HG02571 (cell line): Measurements from ENCODE around the gene REEP6.
"Not testable (repeated sequence)": the region's sequence is repeated elsewhere in the genome, so short reads cannot be mapped to it uniquely, and the experiment has no call there.

Experiments used
- ATAC-seq: cut with Tn5 transposase; IDR thresholded peaks from one replicate; pipeline ENCODE4 v1.9.1; 2021; ENCODE audit warnings: mild to moderate bottlenecking, moderate library complexity; ENCODE audit not compliant: unreplicated experiment

Gene REEP6

DNA sequence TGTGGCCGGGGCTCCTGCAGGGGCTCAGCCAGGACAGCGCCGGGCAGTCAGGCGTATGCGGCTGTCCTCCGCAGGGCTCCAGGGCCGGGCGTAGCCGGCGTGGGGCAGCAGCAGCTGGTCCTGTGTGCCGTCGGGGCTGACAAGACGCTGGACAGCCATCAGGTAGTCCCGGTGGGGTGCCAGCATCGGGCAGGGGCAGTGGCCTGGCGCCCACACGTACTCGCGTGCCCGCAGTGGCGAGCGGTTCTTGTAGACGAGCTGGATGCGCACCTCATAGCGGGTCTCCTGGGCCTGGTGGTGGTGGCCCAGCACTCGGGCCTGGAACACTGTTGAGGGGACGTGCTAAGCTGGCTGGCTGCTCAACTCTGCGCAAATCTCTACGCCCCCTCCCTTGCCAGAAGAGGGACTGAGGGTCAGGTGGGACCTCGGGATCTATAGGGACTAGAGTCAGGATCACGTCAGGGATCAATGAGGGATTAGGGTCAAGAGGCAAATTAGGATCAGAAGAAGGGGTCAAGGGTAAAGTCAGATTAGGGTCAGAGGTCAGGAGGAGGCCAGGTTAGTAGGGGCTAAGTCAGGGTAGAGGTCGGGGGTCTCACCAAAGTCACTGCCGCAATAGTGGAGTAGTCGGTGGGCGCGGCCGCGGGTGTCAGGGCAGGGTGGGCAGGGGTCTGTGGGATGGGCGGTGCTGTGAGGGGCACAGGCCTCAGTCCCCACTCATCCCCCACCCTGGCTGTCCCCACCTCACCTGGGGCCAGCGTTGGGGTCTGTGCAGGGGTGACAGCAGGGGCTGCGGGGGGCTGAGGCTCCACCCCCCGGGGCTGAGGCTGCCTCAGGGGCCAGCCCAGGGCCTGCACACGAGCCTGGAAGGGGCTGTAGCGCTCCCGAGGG lies 15.3 kb downstream of the REEP6 start:
- ATAC-seq = no peak

DNA sequence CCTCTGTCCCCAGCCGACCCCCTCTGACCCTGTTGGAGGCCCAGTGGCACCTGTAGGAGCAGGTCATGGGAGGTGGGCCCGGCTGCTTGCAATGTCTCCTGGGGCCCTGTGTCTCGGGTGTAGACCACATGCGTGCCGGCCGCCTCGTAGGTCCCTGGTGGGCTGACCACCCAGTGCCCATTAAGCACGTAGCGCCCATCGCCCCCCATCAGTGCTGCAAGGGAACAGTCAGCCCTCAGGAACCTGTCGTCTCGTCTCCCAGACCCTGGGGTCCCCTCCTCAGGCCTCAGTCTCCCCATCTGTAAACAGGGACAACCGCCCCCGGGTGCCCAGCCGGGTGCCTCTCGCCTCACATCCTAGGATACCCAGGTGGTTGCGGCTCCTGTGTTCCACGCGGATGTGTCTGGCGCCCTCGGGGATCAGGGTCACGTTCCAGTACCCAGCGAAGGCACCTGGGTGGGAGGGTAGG lies 16.2 kb downstream of the REEP6 start:
- ATAC-seq = no peak

DNA sequence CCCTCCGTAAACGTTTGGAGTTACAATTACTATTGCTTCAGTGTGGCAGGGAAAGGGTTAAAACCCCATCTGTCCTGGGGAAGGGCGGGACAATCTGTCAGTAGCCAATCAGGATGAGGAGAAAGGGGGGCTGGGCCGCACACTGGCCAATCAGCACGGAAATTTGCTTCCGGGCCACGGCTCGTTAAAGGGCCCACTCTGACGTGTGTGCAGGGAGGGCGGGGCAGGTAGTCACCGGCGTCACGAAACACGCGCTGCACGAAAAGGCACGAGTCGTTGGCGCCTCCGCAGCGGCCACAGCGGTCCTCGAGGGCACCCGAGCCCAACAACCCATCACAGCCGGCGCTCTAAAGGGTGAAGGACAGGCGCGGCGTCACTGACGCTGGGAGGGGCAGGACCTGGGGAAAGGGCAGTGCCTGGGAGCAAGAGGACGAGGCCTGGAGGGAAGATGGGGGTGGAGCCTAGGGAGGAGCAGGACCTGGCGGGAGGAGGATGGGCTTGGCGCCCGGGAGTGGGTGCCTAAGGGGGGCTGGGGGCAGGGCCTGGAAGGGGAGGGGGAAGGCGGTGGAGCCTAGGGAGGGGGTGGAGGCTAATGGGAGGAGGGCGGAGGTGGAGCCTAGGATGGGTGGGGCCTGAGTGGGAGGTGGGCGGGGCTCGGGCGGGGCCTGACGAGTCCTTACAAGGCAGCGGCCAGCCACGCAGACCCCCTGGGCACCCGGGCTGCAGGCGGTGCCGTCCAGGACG lies 17.0 kb downstream of the REEP6 start:
- ATAC-seq = no peak

DNA sequence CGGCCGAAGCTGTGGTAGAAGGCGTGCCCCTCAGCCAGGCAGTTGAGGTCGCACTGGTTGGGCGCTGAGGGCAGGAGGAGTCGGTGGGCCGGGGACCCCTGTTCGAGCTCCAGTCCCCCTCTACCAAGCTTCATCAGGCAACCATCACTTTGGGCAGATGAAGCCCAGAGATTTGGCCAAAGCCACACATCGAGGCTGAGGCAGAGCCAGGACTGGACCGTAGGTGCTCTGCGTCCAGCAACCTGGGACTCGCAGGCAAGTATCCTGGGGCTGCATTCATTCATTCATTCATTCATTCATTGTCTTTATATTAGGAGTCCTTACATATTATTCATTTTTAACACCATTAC lies 17.5 kb downstream of the REEP6 start:
- ATAC-seq = no peak

DNA sequence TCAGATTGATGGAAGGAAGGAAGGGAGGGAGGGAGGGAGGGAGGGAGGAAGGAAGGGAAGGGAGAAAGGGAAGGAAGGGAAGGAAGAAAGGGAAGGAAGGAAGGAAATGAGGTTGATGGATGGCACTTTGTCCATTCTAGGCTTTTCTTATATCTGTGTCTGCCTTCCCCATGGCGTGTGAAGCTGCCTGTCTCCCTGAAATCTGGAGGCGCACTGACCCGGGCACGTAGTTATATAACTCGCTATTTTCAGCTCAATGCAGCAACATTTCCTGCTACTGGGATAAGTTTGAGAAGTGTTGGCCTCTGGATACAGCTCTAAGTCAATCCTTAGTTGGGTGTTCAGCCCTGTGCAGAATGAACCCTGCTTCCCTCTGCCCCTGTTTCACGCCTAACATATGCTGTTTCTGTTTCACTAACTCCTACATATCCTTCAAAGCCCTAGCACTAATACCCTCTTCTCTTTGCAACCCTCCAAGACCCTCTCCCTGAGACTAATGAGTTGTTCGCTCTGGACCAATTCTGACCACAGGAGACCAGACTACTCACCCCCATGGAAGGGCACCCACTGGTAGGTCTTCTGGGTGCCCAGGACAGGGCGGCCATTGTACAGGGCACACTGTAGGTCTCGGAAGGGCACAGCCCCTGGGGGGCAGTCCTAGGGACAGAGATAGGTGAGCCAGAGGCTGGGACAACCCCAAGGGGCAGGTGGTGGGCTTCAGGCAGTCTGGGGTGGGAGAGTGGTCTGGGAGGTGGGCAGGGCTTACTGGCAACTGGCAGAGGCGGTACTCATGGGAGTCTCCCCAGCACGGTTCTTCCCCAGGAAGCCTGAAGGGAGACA lies 18.8 kb downstream of the REEP6 start:
- ATAC-seq = no peak

DNA sequence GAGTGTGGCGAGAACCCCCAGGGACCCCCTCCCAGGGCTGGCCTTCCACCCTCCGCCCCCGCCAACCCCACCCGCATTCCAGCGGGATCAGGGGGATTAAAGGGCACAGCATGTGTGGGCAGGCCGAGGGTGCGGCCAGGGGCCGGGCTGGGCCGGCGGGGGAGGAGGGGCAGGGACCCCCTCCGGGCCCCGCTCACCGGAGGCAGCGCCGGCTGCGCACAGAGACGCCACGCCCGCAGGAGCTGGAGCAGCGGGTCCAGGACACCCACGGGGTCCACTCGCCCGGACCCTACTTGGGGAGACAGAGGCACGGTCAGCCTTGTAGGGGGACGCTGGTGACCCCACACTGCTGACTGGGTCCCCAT lies 19.4 kb downstream of the REEP6 start:
- ATAC-seq = no peak

DNA sequence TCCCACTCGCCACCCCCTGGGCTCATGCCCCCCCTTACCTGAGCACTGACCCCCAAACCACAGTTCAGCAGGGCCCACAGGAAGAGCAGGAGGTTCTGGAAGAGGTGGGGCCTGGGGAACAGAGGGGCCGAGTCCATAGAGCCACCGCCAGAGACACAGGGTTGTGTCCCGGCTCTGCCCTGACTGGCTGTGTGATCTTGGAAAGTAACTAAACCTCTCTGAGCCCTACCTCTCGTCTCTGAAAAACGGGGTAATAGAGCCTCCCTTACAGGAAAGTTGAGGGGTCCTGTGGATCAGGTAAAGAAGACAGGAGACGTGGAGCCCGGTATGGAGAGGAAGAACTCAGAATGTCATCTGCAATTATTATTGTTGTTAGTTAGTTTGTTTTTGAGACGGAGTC lies 19.8 kb downstream of the REEP6 start:
- no peak for ATAC-seq

DNA sequence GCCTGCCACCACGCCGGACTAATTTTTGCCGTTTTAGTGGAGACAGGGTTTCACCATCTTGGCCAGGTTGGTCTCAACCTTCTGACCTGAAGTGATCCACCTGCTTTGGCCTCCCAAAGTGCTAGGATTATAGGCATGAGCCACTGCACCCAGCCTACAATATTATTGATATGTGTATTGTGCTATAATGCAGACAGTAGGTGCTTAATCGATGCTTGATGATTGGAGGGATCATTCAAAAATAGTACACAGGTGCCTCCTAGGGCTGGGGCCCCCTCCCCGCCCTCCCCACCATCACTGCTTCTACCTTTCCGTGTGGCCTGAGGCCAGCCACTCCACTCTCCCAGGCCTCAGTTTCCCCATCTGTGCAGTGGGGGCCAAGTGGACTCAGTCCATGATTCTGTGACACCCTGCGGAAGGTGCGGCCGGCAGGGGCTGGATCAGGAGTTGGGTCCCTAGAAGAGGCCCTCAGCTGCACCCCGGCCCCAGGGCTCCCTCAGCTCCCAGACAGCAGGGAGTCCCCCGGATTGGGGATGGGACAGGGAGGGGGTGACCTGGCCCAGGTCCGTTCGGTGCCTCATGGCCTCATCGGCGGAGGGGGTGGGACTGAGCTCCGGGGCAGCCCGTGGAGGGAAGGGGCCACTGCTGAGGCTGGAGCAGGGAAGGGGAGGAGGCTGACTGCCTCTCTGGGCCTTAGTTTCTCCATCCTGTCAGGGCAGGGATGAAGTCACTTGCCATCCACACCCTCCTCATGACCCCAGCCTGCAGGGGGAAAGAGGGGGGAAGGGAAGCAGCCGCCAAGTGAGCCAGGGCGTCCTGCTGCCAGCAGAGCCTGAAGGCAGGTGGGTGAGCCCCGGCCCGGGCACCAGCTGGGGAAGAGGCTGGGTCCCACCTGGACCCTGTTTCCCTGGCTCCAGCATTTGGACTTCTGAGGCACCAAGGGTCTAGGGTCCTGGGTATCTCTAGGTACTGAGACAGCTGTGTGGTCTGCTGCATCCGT lies 20.6 kb downstream of the REEP6 start:
- no peak for ATAC-seq

DNA sequence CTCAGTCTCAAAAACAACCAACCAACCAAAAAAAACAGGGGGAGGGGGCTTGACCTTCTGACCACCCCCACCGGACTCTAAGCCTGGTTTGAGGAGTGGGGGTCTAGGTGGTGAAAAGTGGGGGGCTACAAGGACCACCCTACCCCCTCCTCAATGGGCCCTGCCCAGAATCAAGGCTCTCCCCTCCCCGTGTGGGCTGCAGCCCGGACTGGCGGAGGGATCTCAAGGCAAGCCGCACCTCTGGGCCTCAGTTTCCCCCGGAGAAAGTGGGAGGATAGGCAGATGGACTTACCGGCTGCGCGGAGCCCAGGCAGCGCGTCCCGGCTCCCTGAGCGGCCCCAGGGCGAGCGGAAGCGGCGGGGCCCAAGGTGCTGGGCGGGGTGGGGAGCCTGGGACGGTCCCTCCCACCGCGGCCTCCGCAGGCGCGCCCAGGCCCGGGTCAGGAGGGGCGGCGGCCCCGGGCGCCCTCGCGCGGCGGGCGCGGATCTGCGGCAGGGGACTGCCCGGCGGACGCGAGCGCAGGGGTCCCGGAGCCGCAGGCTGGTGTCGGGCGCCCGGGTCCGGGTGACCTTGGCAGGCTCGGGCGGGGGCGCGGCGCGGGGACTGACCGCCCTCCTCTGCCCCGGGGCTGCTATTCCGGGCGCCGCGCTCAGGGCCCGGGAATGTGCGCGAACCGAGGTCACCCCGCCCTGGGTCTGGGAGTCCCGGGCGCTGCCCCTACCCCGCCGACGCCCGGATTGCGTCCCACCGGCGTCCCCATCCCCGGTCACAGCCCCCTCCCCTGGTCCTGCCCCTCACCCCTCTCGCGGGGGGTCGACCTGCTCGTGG lies 21.9 kb downstream of the REEP6 start, which contains the start of gene ADAMTSL5:
Gene ADAMTSL5 (minus strand): TSS at position 349 of the 828 bp plus-strand sequence. CDS start 2,076 bp downstream, outside the sequence.
- ATAC-seq = no peak

DNA sequence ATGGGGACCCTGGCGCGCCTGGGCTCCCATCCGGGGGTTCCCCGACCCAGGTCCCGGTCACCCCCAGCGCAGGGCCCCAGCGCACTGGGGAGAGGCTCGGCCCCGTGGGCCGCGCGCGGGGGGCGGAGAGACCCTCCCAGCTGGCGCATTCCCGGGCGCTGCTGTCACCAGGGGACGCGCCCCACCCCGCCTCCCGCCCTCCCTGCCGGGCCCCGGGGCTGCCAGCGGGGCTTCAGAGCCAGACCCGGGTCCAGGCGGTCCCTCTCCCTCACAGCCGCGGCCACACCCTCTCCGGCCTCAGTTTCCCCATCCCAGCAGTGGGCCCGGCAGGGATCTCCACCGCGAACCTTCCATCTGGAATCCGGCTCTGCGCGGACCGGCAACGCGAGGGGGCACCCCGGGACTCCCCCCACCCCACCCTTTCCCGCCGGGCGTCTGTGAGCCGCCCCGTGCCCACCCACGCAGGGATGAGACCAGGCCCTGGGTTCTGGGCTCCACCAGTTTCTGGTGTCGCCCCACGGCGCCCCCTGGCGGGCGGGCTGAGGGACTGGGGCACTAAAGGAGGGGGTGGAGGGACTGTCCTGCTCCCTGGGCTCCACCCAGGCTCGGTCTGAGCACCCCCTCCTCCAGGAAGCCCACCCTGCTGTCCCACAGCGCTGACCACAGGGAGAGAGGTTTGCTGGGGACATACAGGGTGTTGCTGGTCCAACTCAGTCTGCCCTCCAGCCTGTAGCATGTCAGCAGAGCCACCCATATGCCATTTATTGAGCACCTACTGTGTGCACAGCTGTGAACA lies 22.7 kb downstream of the REEP6 start:
- ATAC-seq = no peak

DNA sequence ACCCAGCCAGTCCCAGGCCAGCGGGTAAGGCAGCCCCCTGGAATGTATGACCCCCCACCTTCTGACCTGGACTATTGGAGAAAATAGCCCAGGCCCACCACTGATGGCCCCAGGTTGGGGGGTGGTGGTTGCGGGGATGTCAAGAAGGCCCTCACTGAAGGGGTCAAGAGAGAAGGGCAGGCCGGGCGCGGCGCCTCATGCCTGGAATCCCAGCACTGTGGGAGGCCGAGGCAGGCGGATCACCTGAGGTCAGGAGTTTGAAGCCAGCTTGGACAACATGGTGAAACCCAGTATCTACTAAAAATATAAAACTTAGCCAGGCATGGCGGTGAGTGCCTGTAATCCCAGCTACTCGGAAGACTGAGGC lies 23.3 kb downstream of the REEP6 start:
- no peak for ATAC-seq

DNA sequence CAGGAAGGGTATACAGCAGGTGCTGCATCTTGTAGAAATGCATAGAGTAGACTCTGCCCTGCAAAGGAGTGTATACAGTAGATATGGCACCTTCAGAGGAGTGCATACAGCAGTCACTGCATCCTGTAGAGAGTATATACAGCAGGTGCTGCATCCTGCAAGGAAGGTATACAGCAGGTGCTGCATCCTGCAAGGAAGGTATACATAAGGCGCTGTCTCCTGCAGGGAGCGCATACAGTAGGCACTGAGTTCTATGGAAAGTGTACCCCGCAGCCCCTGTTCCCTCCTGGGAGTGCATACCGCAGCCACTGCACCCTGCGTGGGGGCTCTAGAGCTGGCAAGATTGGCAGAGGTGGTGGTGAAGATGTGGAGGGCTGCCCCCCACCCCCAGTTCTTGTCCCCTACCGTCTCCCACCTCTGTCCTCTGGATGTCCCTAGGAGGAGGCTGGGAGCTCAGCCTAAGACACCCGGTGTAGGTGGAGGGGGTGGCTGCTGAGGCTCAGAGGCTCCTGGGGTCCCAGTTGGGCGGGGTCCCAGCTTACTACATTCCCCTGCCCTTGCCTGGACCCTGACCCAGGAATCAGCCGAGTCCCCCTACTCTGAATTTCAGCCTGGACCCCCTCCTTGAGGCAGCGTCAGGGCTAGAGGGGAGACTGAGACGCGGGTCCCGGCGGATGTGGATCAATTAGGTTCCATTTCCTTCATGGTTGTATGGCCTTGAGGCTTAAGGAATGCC lies 24.2 kb downstream of the REEP6 start:
- no peak for ATAC-seq

DNA sequence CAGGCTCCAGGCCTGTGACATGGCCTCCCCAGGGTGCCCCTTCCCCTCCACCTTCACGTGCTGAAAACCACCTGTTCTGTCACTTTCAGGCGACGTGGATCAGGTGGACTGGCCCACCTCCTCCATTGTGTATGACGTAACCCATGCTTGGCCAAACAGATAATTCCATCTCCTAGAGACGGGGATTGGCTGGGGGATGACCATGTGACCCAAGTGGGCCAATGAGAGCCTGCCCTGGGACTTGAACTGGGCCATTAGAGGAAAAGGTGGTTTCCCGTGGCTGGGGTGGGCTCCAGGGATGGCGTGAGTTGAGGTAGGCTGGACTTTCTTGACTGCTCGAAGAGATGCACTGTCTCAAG lies 25.4 kb downstream of the REEP6 start:
- ATAC-seq = no peak

DNA sequence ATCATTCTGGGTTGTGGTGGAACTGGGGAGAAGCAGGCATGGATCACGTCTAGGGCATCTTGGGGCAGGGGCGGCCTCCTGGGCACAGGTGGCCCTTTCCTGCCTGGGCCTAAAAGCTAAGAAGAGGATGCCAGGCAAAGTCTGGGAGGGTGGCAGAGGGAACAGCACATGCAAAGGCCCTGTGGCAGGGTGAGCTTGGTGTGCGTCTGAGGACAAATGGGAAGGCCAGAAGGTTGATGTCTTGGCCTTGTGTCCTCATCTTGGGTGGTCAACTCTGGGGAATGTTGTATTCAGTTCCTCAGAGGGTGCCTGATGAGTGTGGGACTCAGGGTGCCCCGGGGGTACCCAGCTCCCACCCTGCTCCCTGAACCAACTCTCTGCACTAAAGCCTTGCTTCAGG lies 27.5 kb downstream of the REEP6 start:
- ATAC-seq = no peak

DNA sequence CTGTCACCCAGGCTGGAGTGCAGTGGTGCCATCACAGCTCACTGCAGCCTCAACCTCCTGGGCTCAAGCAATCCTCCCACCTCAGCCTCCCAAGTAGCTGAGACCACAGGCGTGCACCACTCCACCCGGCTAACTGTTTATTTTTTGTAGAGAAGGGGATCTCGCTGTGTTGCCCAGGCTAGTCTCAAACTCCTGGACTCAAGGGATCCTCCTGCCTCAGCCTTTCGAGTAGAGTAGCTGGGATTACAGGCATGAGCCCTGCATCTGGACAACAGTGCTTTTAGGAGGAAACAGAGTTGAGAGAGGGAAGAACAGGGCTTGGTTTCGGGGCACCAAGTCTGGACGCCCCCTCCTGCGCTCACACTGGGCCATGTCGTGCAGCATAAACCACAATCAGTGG lies 28.8 kb downstream of the REEP6 start:
- not testable (repeated sequence) for ATAC-seq

DNA sequence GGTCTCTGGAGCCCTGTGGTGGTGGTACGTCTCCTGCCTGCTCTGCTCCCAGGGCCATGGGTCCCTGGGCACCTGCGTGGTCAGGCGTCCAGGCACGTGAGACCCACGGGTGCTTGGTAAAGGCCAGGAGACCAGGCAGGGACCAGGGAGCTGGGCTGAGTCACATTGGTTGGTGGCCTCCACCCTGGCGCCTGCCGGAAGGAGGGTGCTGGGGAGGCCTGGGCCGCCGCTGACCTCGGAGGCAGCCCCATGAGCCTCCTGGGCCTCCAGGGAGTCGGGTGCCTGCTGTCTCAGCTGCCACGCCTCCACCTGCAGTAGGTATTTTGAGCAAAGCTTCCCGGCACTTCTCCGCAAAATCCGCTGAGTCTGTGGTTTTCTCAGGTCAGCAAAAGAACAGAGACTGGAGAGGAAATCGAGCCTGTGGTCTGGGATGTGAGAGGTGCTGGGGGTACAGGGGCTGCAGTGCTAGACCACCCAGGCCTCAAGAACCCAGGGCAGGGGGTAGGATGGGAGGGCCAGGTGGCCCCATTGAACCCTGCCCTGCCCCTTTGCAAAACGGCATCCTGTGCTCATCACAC lies 29.3 kb downstream of the REEP6 start:
- ATAC-seq = no peak

DNA sequence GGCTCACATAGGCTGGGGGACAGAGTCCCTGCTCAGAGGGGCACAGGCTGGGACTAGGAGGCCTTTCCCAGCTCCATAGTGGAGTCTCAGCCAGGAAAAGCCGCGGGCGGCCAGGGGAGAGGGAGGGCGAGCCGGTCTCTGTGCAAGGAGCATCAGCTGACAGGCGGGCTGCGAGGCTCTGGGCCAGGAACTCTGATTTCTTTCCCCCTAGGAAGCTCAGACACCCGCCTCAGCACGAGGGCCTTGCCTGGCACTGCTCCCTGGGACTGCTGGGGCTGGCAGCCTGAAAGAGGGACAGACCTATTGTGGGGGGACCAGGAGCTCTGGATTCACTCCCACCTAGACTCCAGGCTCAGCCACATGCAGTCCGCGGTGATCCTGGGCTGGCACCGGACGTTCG lies 30.7 kb downstream of the REEP6 start:
- ATAC-seq = no peak
